ENCODE results near the gene QPCT.

- TF ChIP-seq CTCF (IDR thresholded peaks at IDR 0.05) (no peak), POLR2A (IDR thresholded peaks at IDR 0.05) (no peak)
These were observed 8.8 kb upstream of the QPCT start for GRCh38 chr2:37335604-37336003.

Data from lower leg skin (tissue), 3 donors.